Stimulated activated CD8-positive, alpha-beta memory T cell treated with anti-CD3 and anti-CD28 coated beads, Interleukin-4, amount 100 ng/mL, for 4 hours (primary cell): ENCODE results near the gene OSBP2.

Experiments
- DNase-seq, 2 donors: peaks; one replicate each; pipeline ENCODE4 v3.0.0-alpha.2; 2020; ENCODE audit warnings: low read depth in 2 of 2, low spot score in 1 of 2

OSBP2 gene

GRCh38 chr22:30803679-30804078, 109.0 kb downstream of the OSBP2 start:
- DNase-seq = no peak

GRCh38 chr22:30804626-30805025, 110.0 kb downstream of the OSBP2 start:
- no peak for DNase-seq

- DNase-seq = no peak
Measured at GRCh38 chr22:30806391-30806861, 111.8 kb downstream of the OSBP2 start.

GRCh38 chr22:30809086-30809485, 114.4 kb downstream of the OSBP2 start:
- no peak for DNase-seq

- DNase-seq = no peak
Measured at GRCh38 chr22:30810105-30810504, 115.4 kb downstream of the OSBP2 start.

GRCh38 chr22:30813936-30814335, 119.3 kb downstream of the OSBP2 start:
- DNase-seq = no peak

- DNase-seq = no peak
Measured at GRCh38 chr22:30816413-30816812, 121.7 kb downstream of the OSBP2 start.

GRCh38 chr22:30821381-30821780, 126.7 kb downstream of the OSBP2 start:
- no peak for DNase-seq

- no peak for DNase-seq
Measured at GRCh38 chr22:30821863-30822215, 127.2 kb downstream of the OSBP2 start.

- DNase-seq = no peak
Measured at GRCh38 chr22:30822216-30823014, 127.7 kb downstream of the OSBP2 start.

GRCh38 chr22:30823015-30823370, 128.3 kb downstream of the OSBP2 start:
- no peak for DNase-seq

- DNase-seq = no peak
Measured at GRCh38 chr22:30824096-30824495, 129.4 kb downstream of the OSBP2 start.

- no peak for DNase-seq
Measured at GRCh38 chr22:30824711-30825110, 130.0 kb downstream of the OSBP2 start.

- DNase-seq = no peak
Measured at GRCh38 chr22:30825711-30826505, 131.2 kb downstream of the OSBP2 start.

- no peak for DNase-seq
Measured at GRCh38 chr22:30826670-30827355, 132.1 kb downstream of the OSBP2 start.

- no peak for DNase-seq
Measured at GRCh38 chr22:30827646-30828045, 133.0 kb downstream of the OSBP2 start.

GRCh38 chr22:30828187-30829155, 133.8 kb downstream of the OSBP2 start:
- DNase-seq = no peak

GRCh38 chr22:30829901-30830550, 135.4 kb downstream of the OSBP2 start:
- no peak for DNase-seq

GRCh38 chr22:30830907-30831306, 136.2 kb downstream of the OSBP2 start:
- no peak for DNase-seq

GRCh38 chr22:30832407-30832987, 137.8 kb downstream of the OSBP2 start:
- DNase-seq = no peak
